LNCAP (cell line): ENCODE data around the gene SAP30L.

Source experiments
- CTCF ChIP-seq: fragments of 450-650 bp; IDR thresholded peaks from 2 replicates; pipeline ENCODE4 v1.5.1; 2017; ENCODE audit warnings: mild to moderate bottlenecking

The SAP30L gene

GRCh38 chr5:154474396-154475334, 28.9 kb downstream of the SAP30L start:
- no peak for TF ChIP-seq CTCF

GRCh38 chr5:154475591-154476353, 30.0 kb downstream of the SAP30L start:
- TF ChIP-seq CTCF: no peak

- TF ChIP-seq CTCF: no peak
Observed at GRCh38 chr5:154476354-154477205, 30.8 kb downstream of the SAP30L start.

GRCh38 chr5:154477382-154478223, 31.8 kb downstream of the SAP30L start:
- TF ChIP-seq CTCF: no peak

DNA sequence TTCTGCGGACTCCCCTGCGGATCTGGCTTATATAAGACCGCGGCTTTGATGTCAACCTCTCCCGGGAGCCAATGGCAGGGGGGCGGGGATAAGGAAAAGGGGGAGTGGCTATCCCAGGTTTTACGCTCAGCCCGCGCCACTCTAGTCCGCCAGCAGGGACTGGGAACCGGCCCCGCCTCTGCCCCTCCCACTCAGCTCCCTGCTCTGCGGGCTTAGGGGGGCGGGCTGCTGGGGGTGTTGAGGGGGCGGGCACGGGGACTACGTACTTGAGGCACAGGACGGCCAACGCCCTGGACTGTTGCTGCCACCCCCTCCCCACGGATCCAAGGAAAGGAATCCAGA, 32.4 kb downstream of the SAP30L start, which contains the start of gene HAND1:
Gene HAND1, minus strand, starts transcription at position 4 of the 342 bp plus-strand sequence. CDS start 219 bp downstream, outside the sequence.
- TF ChIP-seq CTCF: no peak

DNA sequence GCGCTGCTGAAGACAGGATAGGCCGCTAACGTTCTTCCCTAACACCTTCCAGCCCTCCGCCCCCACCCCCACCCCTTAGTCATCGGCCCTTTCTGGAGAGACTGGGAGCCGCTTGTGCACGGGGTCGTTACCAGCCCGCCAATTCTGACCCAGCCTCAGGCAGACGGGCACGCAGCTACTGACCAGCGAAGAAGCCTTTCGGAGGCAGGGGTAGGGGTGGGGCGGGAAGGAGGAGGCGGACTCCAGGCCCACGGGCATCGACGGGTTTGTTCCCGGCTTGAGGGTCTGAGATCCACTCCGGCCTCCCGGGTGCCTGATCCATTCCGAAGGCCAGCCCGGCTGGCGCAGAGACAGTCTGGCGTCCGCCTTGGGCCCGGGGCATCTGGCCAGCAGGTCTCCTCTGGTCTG, 33.0 kb downstream of the SAP30L start:
- TF ChIP-seq CTCF: no peak
